Erythroblast (primary cell): ENCODE data around the gene CBFA2T2.

Source experiments
- GATA1 ChIP-seq: IDR thresholded peaks from 2 replicates; pipeline ENCODE4 v1.6.1; 2011; ENCODE audit warnings: low read depth, mild to moderate bottlenecking, control low read depth, low read length, moderate library complexity
- POLR2A ChIP-seq: IDR thresholded peaks from 2 replicates; pipeline ENCODE4 v1.6.1; 2011; ENCODE audit warnings: mild to moderate bottlenecking, low read length

DNA sequence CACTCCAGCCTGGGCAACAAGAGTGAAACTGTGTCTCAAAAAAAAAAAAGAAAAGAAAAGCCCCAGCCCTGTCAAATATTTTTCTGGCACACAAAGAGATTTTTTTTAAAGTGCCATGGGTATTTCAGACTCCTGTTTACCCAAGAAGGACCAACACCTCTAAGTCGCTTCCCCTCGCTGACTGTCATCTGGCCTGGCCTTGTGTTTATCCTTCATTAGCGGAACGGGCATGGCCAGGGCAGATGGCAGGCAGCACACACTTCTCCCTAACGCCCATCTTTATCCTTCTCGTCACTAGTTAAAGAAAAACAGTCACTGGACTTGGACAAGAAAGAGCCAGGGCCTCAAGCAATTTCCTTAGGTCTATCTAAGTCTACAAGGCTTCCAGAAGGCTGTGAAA lies 7.3 kb upstream of the CBFA2T2 start:
- TF ChIP-seq POLR2A (no peak), GATA1 (no peak)
